Ishikawa (cell line): ENCODE data around the gene MAP1LC3B2.

ENCODE experiments used
- CEBPB ChIP-seq: IDR thresholded peaks from 2 replicates; pipeline ENCODE4 v1.6.1; 2012
- CREB1 ChIP-seq: IDR thresholded peaks from 2 replicates; pipeline ENCODE4 v1.6.1; 2012; ENCODE audit warnings: low read depth
- EGR1 ChIP-seq: IDR thresholded peaks from 2 replicates; pipeline ENCODE4 v1.6.1; 2012
- EP300 ChIP-seq: IDR thresholded peaks from 2 replicates; pipeline ENCODE4 v1.6.1; 2012; ENCODE audit warnings: borderline replicate concordance
- FOXM1 ChIP-seq: IDR thresholded peaks from 2 replicates; pipeline ENCODE4 v1.6.1; 2012; ENCODE audit warnings: low read depth, borderline replicate concordance
- NFIC ChIP-seq: IDR thresholded peaks from 2 replicates; pipeline ENCODE4 v1.6.1; 2012
- RAD21 ChIP-seq: IDR thresholded peaks from 2 replicates; pipeline ENCODE4 v1.6.1; 2012; ENCODE audit warnings: low read depth
- REST ChIP-seq: IDR thresholded peaks from 2 replicates; pipeline ENCODE4 v1.6.1; 2012; ENCODE audit warnings: low read depth, mild to moderate bottlenecking
- TAF1 ChIP-seq: IDR thresholded peaks from 2 replicates; pipeline ENCODE4 v1.6.1; 2012; ENCODE audit warnings: low read depth, mild to moderate bottlenecking
- TCF12 ChIP-seq: IDR thresholded peaks from 2 replicates; pipeline ENCODE4 v1.6.1; 2012; ENCODE audit warnings: low read depth
- TEAD4 ChIP-seq: IDR thresholded peaks from 2 replicates; pipeline ENCODE4 v1.6.1; 2012
- USF1 ChIP-seq: IDR thresholded peaks from 2 replicates; pipeline ENCODE4 v1.6.1; 2012
- YY1 ChIP-seq: IDR thresholded peaks from 2 replicates; pipeline ENCODE4 v1.6.1; 2012; ENCODE audit warnings: low read depth
- ZBTB7A ChIP-seq: IDR thresholded peaks from 2 replicates; pipeline ENCODE4 v1.6.1; 2012; ENCODE audit warnings: low read depth
- TF ChIP-seq, protein P1 (sequence below): IDR thresholded peaks from 2 replicates; pipeline ENCODE4 v1.6.1; 2012

The MAP1LC3B2 gene

GRCh38 chr12:116589581-116589980 lies 30.4 kb downstream of the MAP1LC3B2 start:
- no peak for TF ChIP-seq RAD21
- TF ChIP-seq ZBTB7A, result no peak
- TF ChIP-seq FOXM1, result no peak
- TF ChIP-seq CREB1, result no peak
- TF ChIP-seq REST, result no peak
- no peak for TF ChIP-seq CEBPB

- TF ChIP-seq EP300, result no peak
- peak; percentile 53; the same call in 1 of the 2 replicates for TF ChIP-seq NFIC
- TF ChIP-seq USF1, result no peak
- TF ChIP-seq RAD21, result peak; percentile 7; the same call in 1 of the 2 replicates
These were observed 31.4 kb downstream of the MAP1LC3B2 start for GRCh38 chr12:116590561-116590960.

DNA sequence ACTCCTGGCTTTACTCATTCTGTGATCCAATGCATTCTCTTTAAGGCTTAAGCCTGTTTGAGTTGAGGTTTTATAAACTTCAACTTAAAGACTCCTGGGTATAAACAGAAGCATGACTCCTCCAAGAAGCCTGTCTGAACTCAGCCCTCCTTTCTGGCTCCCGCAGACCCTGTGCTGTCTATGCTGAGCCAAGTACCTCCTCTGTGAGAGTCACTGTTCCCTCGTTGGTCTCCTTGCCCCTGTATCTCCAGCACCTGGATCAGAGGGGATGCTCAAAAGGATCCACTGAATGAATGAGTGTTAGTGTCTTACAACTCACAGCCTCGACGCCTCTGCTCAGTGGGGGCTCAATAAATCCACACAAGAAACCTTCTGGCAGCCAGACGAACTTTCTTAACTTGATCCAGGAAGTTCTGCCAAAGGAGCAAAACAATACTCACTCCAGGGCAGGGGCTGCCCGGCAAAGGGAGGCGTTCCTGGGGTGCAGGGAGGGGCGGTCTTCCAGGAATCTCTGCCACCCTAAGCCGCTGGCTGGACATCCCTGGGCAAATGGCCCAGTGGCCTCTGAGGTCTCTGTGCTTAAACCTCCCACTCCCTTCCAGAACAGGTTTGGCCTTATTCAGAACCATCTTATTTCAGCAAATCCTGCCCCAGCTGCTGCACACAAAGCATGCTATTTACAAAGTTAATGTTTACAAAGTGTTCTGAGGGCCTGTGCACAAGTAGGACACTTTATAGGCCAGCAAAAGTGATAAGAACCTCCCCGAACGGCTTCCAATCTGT lies 32.9 kb downstream of the MAP1LC3B2 start:
- TF ChIP-seq USF1 (no peak), CREB1 (no peak), REST (no peak), EGR1 (no peak), TEAD4 (peak; percentile 9; the same call in 1 of the 2 replicates), YY1 (no peak)
- TF ChIP-seq, protein P1, sequence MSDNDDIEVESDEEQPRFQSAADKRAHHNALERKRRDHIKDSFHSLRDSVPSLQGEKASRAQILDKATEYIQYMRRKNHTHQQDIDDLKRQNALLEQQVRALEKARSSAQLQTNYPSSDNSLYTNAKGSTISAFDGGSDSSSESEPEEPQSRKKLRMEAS, result no peak

DNA sequence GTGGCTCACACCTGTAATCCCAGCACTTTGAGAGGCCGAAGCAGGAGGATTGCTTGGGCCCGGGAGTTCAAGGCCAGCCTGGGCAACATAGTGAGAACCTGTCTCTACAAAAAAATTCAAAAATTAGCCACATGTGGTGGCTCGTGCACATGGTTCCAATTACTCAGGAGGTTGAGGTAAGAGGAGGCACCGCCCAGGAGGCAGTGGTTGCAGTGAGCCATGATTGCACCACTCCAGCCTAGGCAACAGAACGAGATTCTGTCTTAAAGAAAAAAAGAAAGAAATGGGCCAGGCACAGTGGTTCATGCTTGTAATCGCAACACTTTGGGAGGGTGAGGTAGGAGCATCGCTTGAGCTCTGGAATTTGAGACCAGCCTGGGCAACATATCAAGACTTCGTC lies 33.5 kb downstream of the MAP1LC3B2 start:
- TF ChIP-seq ZBTB7A, result no peak

DNA sequence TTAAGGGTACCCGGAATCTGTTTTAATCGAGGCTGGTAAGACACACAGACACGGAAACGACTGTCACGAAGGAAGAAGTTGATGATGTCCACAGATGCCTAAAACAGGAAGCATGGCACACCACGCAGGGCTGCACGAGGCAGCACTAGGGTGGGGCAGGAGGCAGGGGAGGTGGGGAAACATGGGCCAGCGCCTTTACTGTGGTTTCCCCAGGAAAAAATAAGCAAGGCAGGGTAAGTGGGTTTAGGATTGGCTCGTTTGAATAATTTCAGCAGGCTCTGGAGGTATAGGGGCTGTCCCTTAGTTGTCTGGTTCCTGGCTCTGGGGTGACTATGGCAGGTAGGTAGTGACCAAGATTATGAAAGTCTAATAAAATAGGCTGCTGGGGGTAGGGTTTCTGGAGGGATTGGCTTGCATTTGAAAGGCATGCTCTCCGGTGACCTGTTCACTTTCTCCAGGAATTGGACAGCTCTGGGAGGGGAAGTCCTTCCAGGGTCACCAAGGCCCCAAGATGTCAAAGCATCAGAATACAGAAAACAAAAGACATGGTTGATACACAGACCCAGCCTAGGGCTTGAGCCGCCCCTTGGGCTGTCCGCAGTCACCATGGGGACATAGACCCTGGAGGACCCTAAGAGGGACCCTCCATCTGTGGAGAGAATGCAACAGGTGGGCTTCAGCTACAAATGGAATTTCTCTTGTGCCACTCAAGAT lies 35.3 kb downstream of the MAP1LC3B2 start:
- TF ChIP-seq REST (peak; percentile 14; the same call in 1 of the 2 replicates), RAD21 (no peak)

DNA sequence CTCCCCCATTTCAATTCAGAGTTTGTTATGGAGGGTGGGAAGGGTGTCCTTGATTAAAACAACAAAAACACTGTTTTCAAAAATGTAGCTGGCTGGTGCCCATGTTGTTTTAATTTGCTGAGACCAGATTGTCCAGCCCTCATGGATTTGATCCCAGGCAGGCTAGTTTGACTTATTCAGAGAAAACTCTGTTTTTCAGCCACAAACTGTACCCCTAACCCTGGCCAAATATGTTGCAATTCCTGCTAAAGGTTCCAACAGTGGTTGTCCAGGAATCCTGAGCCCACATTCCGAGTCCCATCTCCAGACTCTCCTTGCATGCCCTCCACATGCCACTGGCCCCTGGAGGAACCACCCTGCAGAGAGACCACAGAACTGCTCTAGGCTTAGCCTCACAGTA lies 36.0 kb downstream of the MAP1LC3B2 start:
- no peak for TF ChIP-seq EGR1
- TF ChIP-seq TAF1, result no peak
- no peak for TF ChIP-seq USF1
- TF ChIP-seq FOXM1, result no peak
- TF ChIP-seq NFIC, result no peak
- TF ChIP-seq RAD21, result no peak
- no peak for TF ChIP-seq ZBTB7A
- TF ChIP-seq CEBPB, result no peak
- no peak for TF ChIP-seq EP300
- TF ChIP-seq TCF12, result no peak
- no peak for TF ChIP-seq CREB1
- TF ChIP-seq YY1, result no peak
- TF ChIP-seq REST, result no peak
- TF ChIP-seq TEAD4, result no peak
- TF ChIP-seq, protein P1, result no peak
